ENCODE results near the gene ACOT7.
"Not testable (repeated sequence)": the region's sequence is repeated elsewhere in the genome, so short reads cannot be mapped to it uniquely, and the experiment has no call there.

The ACOT7 gene

DNA sequence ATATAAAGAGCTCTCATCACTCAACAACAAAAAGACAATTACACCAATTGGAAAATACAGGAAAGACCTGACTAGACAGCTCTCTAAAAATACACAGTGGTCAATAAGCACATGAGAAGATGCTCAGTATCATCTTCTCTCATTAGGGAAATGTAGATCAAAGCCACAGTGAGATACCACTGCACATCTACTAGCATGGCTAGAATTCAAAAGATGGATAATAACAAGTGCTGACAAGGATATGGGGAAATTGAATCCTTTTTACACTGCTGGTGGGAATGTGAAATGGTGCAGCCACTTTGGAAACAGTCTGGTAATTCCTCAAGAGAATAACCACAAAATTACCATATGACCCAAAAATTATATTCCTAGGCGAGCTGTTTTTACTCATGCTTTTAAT lies 9.4 kb downstream of the ACOT7 start:
- no peak overlapping the region for H3K27ac ChIP-seq

DNA sequence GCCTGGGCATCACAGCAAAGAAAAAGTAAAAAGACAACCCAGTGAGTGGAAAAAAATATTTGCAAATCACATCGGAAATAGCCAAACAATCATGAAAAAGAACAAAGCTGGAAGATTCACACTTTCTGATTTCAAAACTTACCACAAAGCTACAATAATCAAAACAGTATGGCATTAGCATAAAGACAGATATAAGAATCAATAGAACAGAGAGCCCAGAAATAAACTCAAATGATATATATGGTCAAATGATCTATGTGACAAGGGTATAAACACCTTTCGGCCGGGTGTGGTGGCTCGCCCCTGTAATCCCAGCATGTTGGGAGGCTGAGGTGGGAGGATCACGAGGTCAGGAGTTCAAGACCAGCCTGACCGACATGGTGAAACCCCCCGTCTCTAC lies 13.5 kb downstream of the ACOT7 start:
- TF ChIP-seq, protein P1, sequence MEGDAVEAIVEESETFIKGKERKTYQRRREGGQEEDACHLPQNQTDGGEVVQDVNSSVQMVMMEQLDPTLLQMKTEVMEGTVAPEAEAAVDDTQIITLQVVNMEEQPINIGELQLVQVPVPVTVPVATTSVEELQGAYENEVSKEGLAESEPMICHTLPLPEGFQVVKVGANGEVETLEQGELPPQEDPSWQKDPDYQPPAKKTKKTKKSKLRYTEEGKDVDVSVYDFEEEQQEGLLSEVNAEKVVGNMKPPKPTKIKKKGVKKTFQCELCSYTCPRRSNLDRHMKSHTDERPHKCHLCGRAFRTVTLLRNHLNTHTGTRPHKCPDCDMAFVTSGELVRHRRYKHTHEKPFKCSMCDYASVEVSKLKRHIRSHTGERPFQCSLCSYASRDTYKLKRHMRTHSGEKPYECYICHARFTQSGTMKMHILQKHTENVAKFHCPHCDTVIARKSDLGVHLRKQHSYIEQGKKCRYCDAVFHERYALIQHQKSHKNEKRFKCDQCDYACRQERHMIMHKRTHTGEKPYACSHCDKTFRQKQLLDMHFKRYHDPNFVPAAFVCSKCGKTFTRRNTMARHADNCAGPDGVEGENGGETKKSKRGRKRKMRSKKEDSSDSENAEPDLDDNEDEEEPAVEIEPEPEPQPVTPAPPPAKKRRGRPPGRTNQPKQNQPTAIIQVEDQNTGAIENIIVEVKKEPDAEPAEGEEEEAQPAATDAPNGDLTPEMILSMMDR (IDR thresholded peaks at IDR 0.05), result no peak
- Histone ChIP-seq H3K9me3 (no peaks in the 10 kb centered on the region), H3K4me1 (ENCODE audit: control insufficient read depth in 1 of 2, insufficient read depth in 1 of 2, low read depth in 1 of 2, low read length in 1 of 2) (no peaks in the 10 kb centered on the region)

More for the DNA sequence above, 9.4 kb downstream of the ACOT7 start:
- no peak overlapping the region for H3K4me3 ChIP-seq (ENCODE audit: low read depth in 1 of 2, low read length in 1 of 2)
- TF ChIP-seq, protein P1 (IDR thresholded peaks at IDR 0.05), result no peak
- H3K4me1 ChIP-seq (ENCODE audit: control insufficient read depth in 1 of 2, insufficient read depth in 1 of 2, low read depth in 1 of 2, low read length in 1 of 2), result no peaks in the 10 kb centered on the region
- H3K36me3 ChIP-seq, result no peaks in the 10 kb centered on the region
- H3K9me3 ChIP-seq, result no peaks in the 10 kb centered on the region
- H3K27me3 ChIP-seq, result no peaks in the 10 kb centered on the region

DNA sequence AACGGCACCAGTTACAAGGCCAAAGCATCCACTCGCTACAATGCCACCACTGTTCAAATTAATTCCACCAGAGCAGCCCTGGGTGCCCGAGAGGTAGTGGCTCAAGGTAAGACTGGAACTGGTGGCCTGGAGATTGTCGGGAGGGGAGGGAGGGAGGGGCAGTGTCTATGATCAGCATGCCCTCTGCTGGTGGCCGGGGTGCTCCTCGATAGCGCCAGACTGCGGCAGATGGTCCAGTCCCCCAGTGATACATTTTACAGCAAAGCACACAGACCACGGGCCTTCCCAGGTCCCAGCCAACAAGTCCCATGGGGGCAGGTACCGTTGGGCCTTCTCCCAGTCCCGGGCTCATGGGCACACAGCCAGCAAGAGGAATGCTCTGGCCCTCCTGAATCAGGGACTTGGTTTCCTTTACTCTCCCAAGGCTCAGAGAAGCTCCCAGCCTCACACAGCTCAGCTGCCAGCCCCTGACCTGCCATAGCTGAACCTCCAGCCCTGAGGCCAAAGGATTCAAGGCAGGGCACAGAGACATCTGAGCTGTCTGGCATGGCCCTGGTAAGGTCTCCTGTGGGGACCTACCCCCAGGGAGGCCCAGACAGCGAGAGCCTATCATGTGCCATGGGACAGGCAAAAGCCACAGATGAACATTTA lies 15.3 kb downstream of the ACOT7 start:
- no peaks in the 10 kb centered on the region for H3K9me3 ChIP-seq
- H3K27ac ChIP-seq, result no peak overlapping the region

More for the DNA sequence above, 13.5 kb downstream of the ACOT7 start:
- no peaks in the 10 kb centered on the region for H3K36me3 ChIP-seq
- no peak overlapping the region for H3K27ac ChIP-seq
- no peaks in the 10 kb centered on the region for H3K27me3 ChIP-seq
- no peak overlapping the region for H3K4me3 ChIP-seq (ENCODE audit: low read depth in 1 of 2, low read length in 1 of 2)

DNA sequence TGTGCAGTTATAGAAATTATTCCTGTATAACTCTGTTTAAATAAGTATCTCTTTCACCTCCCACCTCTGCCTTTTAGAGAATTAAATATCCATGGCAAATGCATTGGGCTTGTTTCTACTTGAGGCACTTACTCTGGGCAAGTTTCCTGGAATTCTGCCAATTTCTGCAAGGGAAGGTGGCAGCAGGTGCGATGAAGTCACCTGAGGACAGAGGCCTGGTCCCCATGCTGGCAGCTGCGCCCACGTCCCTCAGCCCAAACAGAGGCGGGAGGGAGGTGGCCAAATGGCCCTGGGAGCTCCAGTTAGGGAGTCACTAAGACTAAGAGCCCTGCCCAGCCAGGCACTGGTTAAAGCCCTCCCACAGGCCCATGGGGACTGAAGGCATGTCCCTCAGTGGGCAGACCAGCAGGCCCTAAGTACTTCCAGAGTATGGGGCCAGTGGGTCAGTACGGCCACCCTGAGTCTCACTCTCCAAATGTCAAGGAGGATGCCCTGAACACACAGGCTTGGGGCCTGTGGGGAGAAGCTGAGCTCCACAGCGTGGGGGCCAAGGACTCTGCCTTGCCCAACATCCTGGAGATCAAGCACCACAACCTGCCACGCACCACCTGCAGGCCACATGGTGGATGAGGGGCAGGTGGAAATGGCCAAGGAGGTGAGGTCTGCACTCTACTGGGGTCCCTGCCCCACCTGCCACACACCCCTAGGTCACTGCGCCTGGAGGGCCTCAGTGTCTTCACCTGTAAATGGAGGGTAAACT lies 19.4 kb downstream of the ACOT7 start:
- Histone ChIP-seq H3K4me1 (ENCODE audit: control insufficient read depth in 1 of 2, insufficient read depth in 1 of 2, low read depth in 1 of 2, low read length in 1 of 2) (no peaks in the 10 kb centered on the region), H3K36me3 (no peaks in the 10 kb centered on the region), H3K4me3 (ENCODE audit: low read depth in 1 of 2, low read length in 1 of 2) (no peak overlapping the region), H3K27ac (no peak overlapping the region), H3K9me3 (no peaks in the 10 kb centered on the region), H3K27me3 (no peaks in the 10 kb centered on the region)
- TF ChIP-seq, protein P1 (IDR thresholded peaks at IDR 0.05), result no peak

More for the DNA sequence above, 15.3 kb downstream of the ACOT7 start:
- TF ChIP-seq, protein P1 (IDR thresholded peaks at IDR 0.05), result no peak
- Histone ChIP-seq H3K27me3 (no peaks in the 10 kb centered on the region), H3K4me3 (ENCODE audit: low read depth in 1 of 2, low read length in 1 of 2) (no peak overlapping the region), H3K36me3 (no peaks in the 10 kb centered on the region), H3K4me1 (ENCODE audit: control insufficient read depth in 1 of 2, insufficient read depth in 1 of 2, low read depth in 1 of 2, low read length in 1 of 2) (no peaks in the 10 kb centered on the region)

DNA sequence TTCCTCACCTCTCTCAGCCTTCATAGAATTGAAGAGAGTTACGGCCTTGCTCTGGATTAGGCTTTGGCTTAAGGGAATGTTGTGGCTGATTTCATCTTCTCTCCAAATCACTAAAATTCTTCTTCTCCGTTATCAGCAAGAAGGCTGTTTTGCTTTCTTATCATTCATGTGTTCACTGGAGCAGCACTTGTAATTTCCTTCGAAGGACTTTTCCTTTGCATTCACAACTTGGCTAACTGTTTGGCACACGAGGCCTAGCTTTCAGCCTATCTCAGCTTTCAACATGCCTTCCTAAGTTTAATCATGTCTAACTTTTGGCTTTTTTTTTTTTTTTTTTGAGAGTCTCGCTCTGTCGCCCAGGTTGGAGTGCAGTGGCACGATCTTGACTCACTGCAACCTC lies 21.3 kb downstream of the ACOT7 start:
- H3K9me3 ChIP-seq; H3K36me3 ChIP-seq; H3K27ac ChIP-seq; H3K27me3 ChIP-seq; H3K4me1 ChIP-seq (ENCODE audit: control insufficient read depth in 1 of 2, insufficient read depth in 1 of 2, low read depth in 1 of 2, low read length in 1 of 2); H3K4me3 ChIP-seq (ENCODE audit: low read depth in 1 of 2, low read length in 1 of 2): not testable (repeated sequence)

DNA sequence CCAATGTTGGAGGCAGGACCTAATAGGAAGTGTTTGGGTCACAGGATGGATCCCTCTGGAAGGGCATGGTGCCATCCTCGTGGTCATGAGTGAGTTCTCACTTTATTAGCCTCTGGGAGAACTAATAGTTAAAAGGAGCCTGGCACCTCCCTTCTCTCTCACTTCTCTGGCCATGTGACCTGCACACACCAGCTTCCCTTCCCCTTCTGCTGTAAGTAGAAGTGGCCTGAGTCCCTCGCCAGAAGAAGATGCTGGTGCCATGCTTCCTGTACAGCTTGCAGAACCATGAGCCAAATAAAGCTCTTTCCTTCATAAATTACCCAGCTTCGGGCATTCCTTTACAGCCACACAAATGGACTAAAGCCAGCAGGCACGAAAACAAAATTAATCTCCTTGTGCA lies 23.6 kb downstream of the ACOT7 start:
- H3K27ac ChIP-seq, result no peak overlapping the region
- no peaks in the 10 kb centered on the region for H3K9me3 ChIP-seq
- no peak overlapping the region for H3K4me3 ChIP-seq (ENCODE audit: low read depth in 1 of 2, low read length in 1 of 2)
- TF ChIP-seq, protein P1 (IDR thresholded peaks at IDR 0.05), result no peak
- H3K27me3 ChIP-seq, result no peaks in the 10 kb centered on the region
- H3K36me3 ChIP-seq, result no peaks in the 10 kb centered on the region
- no peaks in the 10 kb centered on the region for H3K4me1 ChIP-seq (ENCODE audit: control insufficient read depth in 1 of 2, insufficient read depth in 1 of 2, low read depth in 1 of 2, low read length in 1 of 2)
